Spleen (tissue), 11 donors: ENCODE data around the gene FLNB. TPM values are rescaled to one million over a fixed set of nuclear protein-coding genes. Genes with fewer than 3 reads are reported as not detected.

Experiments used
- DNase-seq: peaks from one replicate; pipeline ENCODE4 v3.0.0-alpha.2; 2020
- H3K27ac ChIP-seq, 8 donors: fragments of 200-600 bp; sonication (generic) in 7 of 8; 1 replicate in 4 of 8; 2 replicates in 4 of 8; pipeline versions ENCODE4 v1.5.0 to v1.8.0; 2016 to 2021; ENCODE audit warnings: inconsistent platforms in 4 of 8, mild to moderate bottlenecking in 4 of 8, moderate library complexity in 1 of 8
- H3K27me3 ChIP-seq, 7 donors: fragments of 200-600 bp; sonication (generic) in 6 of 7; replicated peaks in 1 of 7; 1 replicate in 4 of 7; 2 replicates in 3 of 7; pipeline versions ENCODE4 v1.5.0 to v1.8.0; 2016 to 2021; ENCODE audit warnings: inconsistent platforms in 3 of 7, mild to moderate bottlenecking in 1 of 7
- H3K36me3 ChIP-seq, 6 donors: fragments of 200-600 bp; sonication (generic) in 5 of 6; 1 replicate in 4 of 6; 2 replicates in 2 of 6; pipeline versions ENCODE4 v1.5.0 to v1.8.0; 2016 to 2021; ENCODE audit warnings: inconsistent platforms in 2 of 6
- H3K4me1 ChIP-seq, 6 donors: fragments of 200-600 bp; sonication (generic) in 5 of 6; 1 replicate in 3 of 6; 2 replicates in 3 of 6; pipeline versions ENCODE4 v1.5.0 to v1.8.0; 2016 to 2021; ENCODE audit warnings: inconsistent platforms in 3 of 6
- H3K4me3 ChIP-seq, 8 donors: fragments of 200-600 bp; sonication (generic) in 7 of 8; 1 replicate in 4 of 8; 2 replicates in 4 of 8; pipeline versions ENCODE4 v1.5.0 to v1.8.0; 2016 to 2021; ENCODE audit warnings: inconsistent platforms in 4 of 8, mild to moderate bottlenecking in 4 of 8, moderate library complexity in 2 of 8
- H3K9me3 ChIP-seq, 8 donors: fragments of 200-600 bp; sonication (generic) in 7 of 8; 1 replicate in 4 of 8; 2 replicates in 4 of 8; pipeline versions ENCODE4 v1.5.0 to v1.8.0; 2016 to 2021; ENCODE audit warnings: inconsistent platforms in 4 of 8
- POLR2A ChIP-seq, 3 donors: fragments of 450-650 bp; IDR thresholded peaks; one replicate each; pipeline ENCODE4 v1.5.1; 2017; ENCODE audit warnings: antibody characterized with exemption in 3 of 3, mild to moderate bottlenecking in 1 of 3
- POLR2AphosphoS5 ChIP-seq, 3 donors: sonication (generic); formaldehyde crosslinking; IDR thresholded peaks; one replicate each; pipeline ENCODE4 v1.5.1; 2017; ENCODE audit warnings: antibody characterized with exemption in 3 of 3
- WGBS, 5 donors: extraction: QIAGEN DNeasy Blood & Tissue Kit in 3 of 5; methylation state at CpG; one replicate each; pipeline versions ENCODE4 v1.1.5 to v1.1.7; 2013 to 2018; 5-methylcytosine and 5-hydroxymethylcytosine counted together
- intact Hi-C: fragments of 100-400 bp; cut with DNase I; formaldehyde crosslinking; loops from one replicate; pipeline ENCODE4 v1.15.0; 2023; ENCODE audit warnings: low total_unique reads
- polyA plus RNA-seq, 3 donors: library from polyadenylated mRNA; stranded (reverse); fragments of 200-250 nt; gene quantifications; one replicate each; pipeline ENCODE4 v1.2.1, GENCODE V29; 2013
- total RNA-seq, 7 donors: library from RNA; depleted of rRNA in 3 of 7; stranded (reverse); fragments of >200 nt in 3 of 7; fragmentation: NEBNext Ultra II Directional in 4 of 7; extraction: Animal tissue kit (Norgen Biotek cat#: 25700) in 4 of 7; gene quantifications; one replicate each; pipeline versions ENCODE4 v1.1.0 to v1.2.1, GENCODE V29; 2016 to 2021
- TF ChIP-seq, protein P1 (sequence below), 11 experiments: fragments of 200-600 bp in 7 of 11; fragments of 450-650 bp in 4 of 11; sonication (generic) in 4 of 11; IDR thresholded peaks in 8 of 11; conservative IDR thresholded peaks in 3 of 11; 1 replicate in 7 of 11; 2 replicates in 4 of 11; pipeline versions ENCODE4 v1.4.0 to v1.8.0; 2016 to 2021; ENCODE audit warnings: antibody characterized with exemption in 11 of 11, inconsistent platforms in 4 of 11, mild to moderate bottlenecking in 1 of 11
- donor health status: healthy with polysubstance abuse.
- donor health status: DM: no; HTN: no; CAD: no; lungs with moderate emphysema.
- donor health status: DM: no; HTN: no; CAD: no.
- donor health status: Bipolar disorder and iron deficiency.
- donor health status: healthy.
- donor health status: DM: no; HTN: no; CAD: no.
- donor health status: DM: yes; HTN: yes; CAD: no.

The FLNB gene
- total and polyA plus RNA-seq, 10 donors: 38.9 to 163 (median 96.7) TPM

DNA sequence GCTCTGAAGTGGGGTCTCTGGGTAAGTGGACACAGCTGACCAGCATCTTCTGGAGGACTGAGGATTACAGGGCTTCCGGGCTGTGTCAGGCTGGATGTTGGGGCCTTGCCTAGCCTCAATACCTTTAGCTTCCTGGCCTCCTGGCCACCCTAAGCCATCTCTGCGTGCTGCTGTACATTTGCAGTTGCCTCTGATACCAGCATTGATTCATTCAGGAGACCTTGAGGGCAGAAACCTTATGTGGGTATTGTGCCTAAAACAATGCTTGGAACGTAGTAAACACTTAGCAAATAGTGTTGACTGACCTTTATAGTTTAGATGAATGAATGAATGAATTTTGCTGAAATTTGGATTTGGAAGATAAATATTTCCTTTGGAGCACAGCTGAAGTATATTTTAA is 97.0 kb downstream of the FLNB start:
- Histone ChIP-seq H3K4me1 (peaks cover 0 to 24% (median 0%) of the 10 kb centered on the region in 6 donors), H3K27ac (no peak overlapping the region), H3K9me3 (no peaks in the 10 kb centered on the region), H3K4me3 (no peak overlapping the region), H3K36me3 (peaks cover 2 to 100% (median 55%) of the 10 kb centered on the region in 6 donors), H3K27me3 (no peaks in the 10 kb centered on the region)
- no peak for TF ChIP-seq POLR2A (IDR thresholded peaks at IDR 0.05)
- TF ChIP-seq, protein P1, sequence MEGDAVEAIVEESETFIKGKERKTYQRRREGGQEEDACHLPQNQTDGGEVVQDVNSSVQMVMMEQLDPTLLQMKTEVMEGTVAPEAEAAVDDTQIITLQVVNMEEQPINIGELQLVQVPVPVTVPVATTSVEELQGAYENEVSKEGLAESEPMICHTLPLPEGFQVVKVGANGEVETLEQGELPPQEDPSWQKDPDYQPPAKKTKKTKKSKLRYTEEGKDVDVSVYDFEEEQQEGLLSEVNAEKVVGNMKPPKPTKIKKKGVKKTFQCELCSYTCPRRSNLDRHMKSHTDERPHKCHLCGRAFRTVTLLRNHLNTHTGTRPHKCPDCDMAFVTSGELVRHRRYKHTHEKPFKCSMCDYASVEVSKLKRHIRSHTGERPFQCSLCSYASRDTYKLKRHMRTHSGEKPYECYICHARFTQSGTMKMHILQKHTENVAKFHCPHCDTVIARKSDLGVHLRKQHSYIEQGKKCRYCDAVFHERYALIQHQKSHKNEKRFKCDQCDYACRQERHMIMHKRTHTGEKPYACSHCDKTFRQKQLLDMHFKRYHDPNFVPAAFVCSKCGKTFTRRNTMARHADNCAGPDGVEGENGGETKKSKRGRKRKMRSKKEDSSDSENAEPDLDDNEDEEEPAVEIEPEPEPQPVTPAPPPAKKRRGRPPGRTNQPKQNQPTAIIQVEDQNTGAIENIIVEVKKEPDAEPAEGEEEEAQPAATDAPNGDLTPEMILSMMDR (IDR thresholded peaks at IDR 0.05 in 8 of 11, conservative IDR thresholded peaks at IDR 0.05 in 3 of 11): no peak
- intact Hi-C loops: no loop called here
- DNase-seq: no peak
- WGBS, 5 donors: 85 to 97% (median 92%) methylated on average over 2 to 3 of the region's 3 CpGs

DNA sequence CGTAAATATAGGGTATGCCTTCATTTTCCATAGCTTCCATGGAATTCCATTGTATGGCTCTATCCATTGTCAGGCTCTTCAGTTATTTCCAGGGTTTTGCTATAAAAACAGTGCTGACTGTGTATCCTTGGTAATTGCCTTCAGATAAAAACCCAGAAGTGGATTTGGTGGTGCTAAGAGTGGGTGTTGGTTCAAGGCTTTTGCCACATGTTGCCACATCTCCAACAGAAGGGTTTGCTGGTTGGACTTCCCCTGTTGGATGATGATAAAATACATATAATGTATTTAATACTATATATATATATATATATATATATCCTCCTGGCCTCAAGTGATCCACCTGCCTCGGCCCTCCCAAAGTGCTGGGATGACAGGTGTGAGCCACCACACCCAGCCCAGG is 97.8 kb downstream of the FLNB start:
- DNase-seq: no peak
- Histone ChIP-seq H3K4me1 (peaks cover 0 to 19% (median 0%) of the 10 kb centered on the region in 6 donors), H3K27me3 (no peaks in the 10 kb centered on the region), H3K4me3 (no peak overlapping the region), H3K27ac (no peak overlapping the region), H3K9me3 (no peaks in the 10 kb centered on the region), H3K36me3 (peaks cover 2 to 100% (median 61%) of the 10 kb centered on the region in 6 donors)
- no peak for TF ChIP-seq POLR2AphosphoS5 (IDR thresholded peaks at IDR 0.05)
- TF ChIP-seq, protein P1 (IDR thresholded peaks at IDR 0.05 in 8 of 11, conservative IDR thresholded peaks at IDR 0.05 in 3 of 11): no peak
- 96 to 100% (median 98%) methylated on average over 2 of the region's 2 CpGs for WGBS, 5 donors
- intact Hi-C loops: no loop called here

DNA sequence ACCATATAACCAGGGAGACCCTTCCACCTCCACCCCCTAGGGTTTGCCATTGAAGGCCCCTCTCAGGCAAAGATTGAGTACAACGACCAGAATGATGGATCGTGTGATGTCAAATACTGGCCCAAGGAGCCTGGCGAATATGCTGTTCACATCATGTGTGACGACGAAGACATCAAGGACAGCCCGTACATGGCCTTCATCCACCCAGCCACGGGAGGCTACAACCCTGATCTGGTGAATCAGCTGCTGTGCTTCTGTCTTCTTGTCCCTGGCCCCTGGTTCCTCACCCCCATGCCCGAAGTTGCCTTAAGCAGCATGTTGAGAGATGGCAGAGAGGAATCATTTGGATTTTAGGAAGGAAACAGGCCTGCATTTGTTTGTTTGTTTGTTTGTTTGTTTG is 98.4 kb downstream of the FLNB start:
- Histone ChIP-seq H3K4me1 (peaks cover 0 to 15% (median 0%) of the 10 kb centered on the region in 6 donors), H3K9me3 (no peaks in the 10 kb centered on the region), H3K27me3 (no peaks in the 10 kb centered on the region), H3K27ac (no peak overlapping the region), H3K36me3 (peaks cover 2 to 100% (median 63%) of the 10 kb centered on the region in 6 donors), H3K4me3 (no peak overlapping the region)
- TF ChIP-seq POLR2A (IDR thresholded peaks at IDR 0.05) (no peak), POLR2AphosphoS5 (IDR thresholded peaks at IDR 0.05) (no peak)
- TF ChIP-seq, protein P1 (IDR thresholded peaks at IDR 0.05 in 8 of 11, conservative IDR thresholded peaks at IDR 0.05 in 3 of 11): no peak
- DNase-seq: no peak
- intact Hi-C loops: no loop called here
- 91 to 98% (median 96%) methylated on average over 7 to 8 of the region's 8 CpGs for WGBS, 5 donors

DNA sequence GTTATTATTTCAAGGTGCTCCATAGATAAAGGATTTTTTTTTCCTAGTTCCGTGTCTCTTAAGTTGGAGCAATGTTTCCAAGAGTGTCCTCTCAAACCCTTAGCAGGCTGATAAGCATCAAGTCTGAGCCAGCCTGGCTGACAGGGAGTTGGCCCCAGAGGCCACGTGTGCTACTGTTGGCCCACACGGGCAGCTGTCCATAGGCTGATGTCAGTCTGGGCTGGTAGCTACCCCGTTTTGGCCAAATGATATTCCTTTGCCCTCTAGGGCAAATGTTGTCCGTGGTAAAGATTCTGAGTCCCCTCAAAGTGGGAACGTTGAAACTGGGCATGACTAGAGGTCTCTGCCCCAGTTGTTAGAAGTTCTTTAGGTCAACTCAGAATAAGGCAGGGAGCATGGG is 99.4 kb downstream of the FLNB start:
- H3K9me3 ChIP-seq: no peaks in the 10 kb centered on the region
- intact Hi-C loops: no loop called here
- H3K36me3 ChIP-seq: peaks cover 2 to 100% (median 66%) of the 10 kb centered on the region in 6 donors
- DNase-seq: no peak
- WGBS, 5 donors: 84 to 98% (median 91%) methylated on average over 6 of the region's 6 CpGs
- no peak overlapping the region for H3K4me3 ChIP-seq
- H3K27me3 ChIP-seq: no peaks in the 10 kb centered on the region
- no peak for TF ChIP-seq POLR2AphosphoS5 (IDR thresholded peaks at IDR 0.05)
- TF ChIP-seq POLR2A (IDR thresholded peaks at IDR 0.05): no peak
- TF ChIP-seq, protein P1 (IDR thresholded peaks at IDR 0.05 in 8 of 11, conservative IDR thresholded peaks at IDR 0.05 in 3 of 11): no peak
- H3K4me1 ChIP-seq: peaks cover 0 to 7% (median 0%) of the 10 kb centered on the region in 6 donors
- H3K27ac ChIP-seq: no peak overlapping the region
